ENCODE data around the gene RXRB. TPM values are rescaled to one million over a fixed set of nuclear protein-coding genes. Genes with fewer than 3 reads are reported as not detected.

RXRB gene
- total and polyA plus RNA-seq, 2 of the 13 experiments (the other 11 are each of a cell fraction or from before 2014, with no cell fraction given): 26.7 to 55.7 TPM

DNA sequence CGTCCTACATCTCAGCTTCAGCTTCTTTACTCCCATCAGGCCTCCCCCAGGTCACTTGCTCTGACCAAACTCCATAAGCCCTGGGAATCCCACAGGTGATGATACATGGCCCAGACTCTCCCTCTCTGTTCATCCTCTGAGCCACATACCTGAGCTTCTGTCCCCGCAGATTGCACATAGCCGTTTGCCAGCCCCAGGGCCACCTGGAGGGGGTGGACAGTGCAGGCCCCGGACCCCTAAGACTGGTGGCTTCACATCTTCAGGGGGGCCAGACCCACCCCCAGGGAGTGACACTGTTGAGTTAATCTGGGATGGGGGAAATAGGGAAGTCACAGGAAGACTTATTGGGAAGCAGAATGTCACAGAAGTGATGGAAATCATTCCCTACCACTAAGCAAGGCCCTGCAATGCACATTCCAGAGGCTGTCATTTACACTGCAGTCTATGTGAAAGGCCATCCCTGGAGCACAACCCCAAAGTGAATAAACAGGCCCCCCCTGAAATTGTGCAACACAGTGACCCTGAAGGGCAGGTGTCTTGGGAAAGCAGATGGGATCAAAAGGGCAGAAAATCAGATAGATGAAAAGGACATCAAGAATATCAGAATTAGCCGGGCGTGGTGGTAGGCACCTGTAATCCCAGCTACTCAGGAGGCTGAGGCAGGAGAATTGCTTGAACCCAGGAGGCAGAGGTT is 2.2 kb downstream of the RXRB start (continued):
- TF ChIP-seq, protein P1, sequence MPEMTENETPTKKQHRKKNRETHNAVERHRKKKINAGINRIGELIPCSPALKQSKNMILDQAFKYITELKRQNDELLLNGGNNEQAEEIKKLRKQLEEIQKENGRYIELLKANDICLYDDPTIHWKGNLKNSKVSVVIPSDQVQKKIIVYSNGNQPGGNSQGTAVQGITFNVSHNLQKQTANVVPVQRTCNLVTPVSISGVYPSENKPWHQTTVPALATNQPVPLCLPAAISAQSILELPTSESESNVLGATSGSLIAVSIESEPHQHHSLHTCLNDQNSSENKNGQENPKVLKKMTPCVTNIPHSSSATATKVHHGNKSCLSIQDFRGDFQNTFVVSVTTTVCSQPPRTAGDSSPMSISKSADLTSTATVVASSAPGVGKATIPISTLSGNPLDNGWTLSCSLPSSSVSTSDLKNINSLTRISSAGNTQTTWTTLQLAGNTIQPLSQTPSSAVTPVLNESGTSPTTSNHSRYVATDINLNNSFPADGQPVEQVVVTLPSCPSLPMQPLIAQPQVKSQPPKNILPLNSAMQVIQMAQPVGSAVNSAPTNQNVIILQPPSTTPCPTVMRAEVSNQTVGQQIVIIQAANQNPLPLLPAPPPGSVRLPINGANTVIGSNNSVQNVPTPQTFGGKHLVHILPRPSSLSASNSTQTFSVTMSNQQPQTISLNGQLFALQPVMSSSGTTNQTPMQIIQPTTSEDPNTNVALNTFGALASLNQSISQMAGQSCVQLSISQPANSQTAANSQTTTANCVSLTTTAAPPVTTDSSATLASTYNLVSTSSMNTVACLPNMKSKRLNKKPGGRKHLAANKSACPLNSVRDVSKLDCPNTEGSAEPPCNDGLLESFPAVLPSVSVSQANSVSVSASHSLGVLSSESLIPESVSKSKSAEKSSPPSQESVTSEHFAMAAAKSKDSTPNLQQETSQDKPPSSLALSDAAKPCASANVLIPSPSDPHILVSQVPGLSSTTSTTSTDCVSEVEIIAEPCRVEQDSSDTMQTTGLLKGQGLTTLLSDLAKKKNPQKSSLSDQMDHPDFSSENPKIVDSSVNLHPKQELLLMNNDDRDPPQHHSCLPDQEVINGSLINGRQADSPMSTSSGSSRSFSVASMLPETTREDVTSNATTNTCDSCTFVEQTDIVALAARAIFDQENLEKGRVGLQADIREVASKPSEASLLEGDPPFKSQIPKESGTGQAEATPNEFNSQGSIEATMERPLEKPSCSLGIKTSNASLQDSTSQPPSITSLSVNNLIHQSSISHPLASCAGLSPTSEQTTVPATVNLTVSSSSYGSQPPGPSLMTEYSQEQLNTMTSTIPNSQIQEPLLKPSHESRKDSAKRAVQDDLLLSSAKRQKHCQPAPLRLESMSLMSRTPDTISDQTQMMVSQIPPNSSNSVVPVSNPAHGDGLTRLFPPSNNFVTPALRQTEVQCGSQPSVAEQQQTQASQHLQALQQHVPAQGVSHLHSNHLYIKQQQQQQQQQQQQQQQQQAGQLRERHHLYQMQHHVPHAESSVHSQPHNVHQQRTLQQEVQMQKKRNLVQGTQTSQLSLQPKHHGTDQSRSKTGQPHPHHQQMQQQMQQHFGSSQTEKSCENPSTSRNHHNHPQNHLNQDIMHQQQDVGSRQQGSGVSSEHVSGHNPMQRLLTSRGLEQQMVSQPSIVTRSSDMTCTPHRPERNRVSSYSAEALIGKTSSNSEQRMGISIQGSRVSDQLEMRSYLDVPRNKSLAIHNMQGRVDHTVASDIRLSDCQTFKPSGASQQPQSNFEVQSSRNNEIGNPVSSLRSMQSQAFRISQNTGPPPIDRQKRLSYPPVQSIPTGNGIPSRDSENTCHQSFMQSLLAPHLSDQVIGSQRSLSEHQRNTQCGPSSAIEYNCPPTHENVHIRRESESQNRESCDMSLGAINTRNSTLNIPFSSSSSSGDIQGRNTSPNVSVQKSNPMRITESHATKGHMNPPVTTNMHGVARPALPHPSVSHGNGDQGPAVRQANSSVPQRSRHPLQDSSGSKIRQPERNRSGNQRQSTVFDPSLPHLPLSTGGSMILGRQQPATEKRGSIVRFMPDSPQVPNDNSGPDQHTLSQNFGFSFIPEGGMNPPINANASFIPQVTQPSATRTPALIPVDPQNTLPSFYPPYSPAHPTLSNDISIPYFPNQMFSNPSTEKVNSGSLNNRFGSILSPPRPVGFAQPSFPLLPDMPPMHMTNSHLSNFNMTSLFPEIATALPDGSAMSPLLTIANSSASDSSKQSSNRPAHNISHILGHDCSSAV (CRISPR knock-in tag; IDR thresholded peaks at IDR 0.05; ENCODE audit: borderline replicate concordance): no peak
- no peak for TF ChIP-seq XBP1 (CRISPR knock-in tag; IDR thresholded peaks at IDR 0.05)
- TF ChIP-seq, protein P2, sequence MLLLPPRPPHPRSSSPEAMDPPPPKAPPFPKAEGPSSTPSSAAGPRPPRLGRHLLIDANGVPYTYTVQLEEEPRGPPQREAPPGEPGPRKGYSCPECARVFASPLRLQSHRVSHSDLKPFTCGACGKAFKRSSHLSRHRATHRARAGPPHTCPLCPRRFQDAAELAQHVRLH (CRISPR knock-in tag; IDR thresholded peaks at IDR 0.05; ENCODE audit: borderline replicate concordance, low read depth): peak; percentile 74; the same call in 1 of the 2 replicates
- peak; percentile 49; the same call in 1 of the 2 replicates for TF ChIP-seq MXD4 (CRISPR knock-in tag; IDR thresholded peaks at IDR 0.05)
- TF ChIP-seq ZNF33A (CRISPR knock-in tag; IDR thresholded peaks at IDR 0.05; ENCODE audit: borderline replicate concordance): no peak
- TF ChIP-seq SP5 (CRISPR knock-in tag; IDR thresholded peaks at IDR 0.05; ENCODE audit: borderline replicate concordance, low read depth): peak; percentile 94
- TF ChIP-seq KDM5B (CRISPR knock-in tag; IDR thresholded peaks at IDR 0.05; ENCODE audit: borderline replicate concordance): 0 out of 2 replicates have a peak, but pooled peaks have one; percentile 28
- TF ChIP-seq EHMT2 (IDR thresholded peaks at IDR 0.05; ENCODE audit: borderline replicate concordance, low read depth, low read length): no peak
- TF ChIP-seq ZNF839 (CRISPR knock-in tag; IDR thresholded peaks at IDR 0.05; ENCODE audit: borderline replicate concordance): no peak
- TF ChIP-seq, protein P3, sequence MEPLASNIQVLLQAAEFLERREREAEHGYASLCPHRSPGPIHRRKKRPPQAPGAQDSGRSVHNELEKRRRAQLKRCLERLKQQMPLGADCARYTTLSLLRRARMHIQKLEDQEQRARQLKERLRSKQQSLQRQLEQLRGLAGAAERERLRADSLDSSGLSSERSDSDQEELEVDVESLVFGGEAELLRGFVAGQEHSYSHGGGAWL (CRISPR knock-in tag; IDR thresholded peaks at IDR 0.05): no peak
- peak; percentile 79 for TF ChIP-seq ZNF460 (CRISPR knock-in tag; IDR thresholded peaks at IDR 0.05; ENCODE audit: borderline replicate concordance)
- TF ChIP-seq, protein P4, sequence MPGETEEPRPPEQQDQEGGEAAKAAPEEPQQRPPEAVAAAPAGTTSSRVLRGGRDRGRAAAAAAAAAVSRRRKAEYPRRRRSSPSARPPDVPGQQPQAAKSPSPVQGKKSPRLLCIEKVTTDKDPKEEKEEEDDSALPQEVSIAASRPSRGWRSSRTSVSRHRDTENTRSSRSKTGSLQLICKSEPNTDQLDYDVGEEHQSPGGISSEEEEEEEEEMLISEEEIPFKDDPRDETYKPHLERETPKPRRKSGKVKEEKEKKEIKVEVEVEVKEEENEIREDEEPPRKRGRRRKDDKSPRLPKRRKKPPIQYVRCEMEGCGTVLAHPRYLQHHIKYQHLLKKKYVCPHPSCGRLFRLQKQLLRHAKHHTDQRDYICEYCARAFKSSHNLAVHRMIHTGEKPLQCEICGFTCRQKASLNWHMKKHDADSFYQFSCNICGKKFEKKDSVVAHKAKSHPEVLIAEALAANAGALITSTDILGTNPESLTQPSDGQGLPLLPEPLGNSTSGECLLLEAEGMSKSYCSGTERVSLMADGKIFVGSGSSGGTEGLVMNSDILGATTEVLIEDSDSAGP (CRISPR knock-in tag; IDR thresholded peaks at IDR 0.05; ENCODE audit: borderline replicate concordance): peak; percentile 26; the same call in 1 of the 2 replicates
- TF ChIP-seq, protein P5, sequence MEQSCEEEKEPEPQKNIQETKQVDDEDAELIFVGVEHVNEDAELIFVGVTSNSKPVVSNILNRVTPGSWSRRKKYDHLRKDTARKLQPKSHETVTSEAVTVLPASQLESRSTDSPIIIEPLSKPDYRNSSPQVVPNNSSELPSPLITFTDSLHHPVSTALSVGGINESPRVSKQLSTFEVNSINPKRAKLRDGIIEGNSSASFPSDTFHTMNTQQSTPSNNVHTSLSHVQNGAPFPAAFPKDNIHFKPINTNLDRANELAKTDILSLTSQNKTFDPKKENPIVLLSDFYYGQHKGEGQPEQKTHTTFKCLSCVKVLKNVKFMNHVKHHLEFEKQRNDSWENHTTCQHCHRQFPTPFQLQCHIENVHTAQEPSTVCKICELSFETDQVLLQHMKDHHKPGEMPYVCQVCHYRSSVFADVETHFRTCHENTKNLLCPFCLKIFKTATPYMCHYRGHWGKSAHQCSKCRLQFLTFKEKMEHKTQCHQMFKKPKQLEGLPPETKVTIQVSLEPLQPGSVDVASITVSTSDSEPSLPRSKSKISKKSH (CRISPR knock-in tag; IDR thresholded peaks at IDR 0.05; ENCODE audit: borderline replicate concordance): 0 out of 2 replicates have a peak, but pooled peaks have one; percentile 58
- TF ChIP-seq, protein P6, sequence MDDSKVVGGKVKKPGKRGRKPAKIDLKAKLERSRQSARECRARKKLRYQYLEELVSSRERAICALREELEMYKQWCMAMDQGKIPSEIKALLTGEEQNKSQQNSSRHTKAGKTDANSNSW (CRISPR knock-in tag; IDR thresholded peaks at IDR 0.05; ENCODE audit: borderline replicate concordance): no peak
- peak; percentile 96 for TF ChIP-seq HMG20B (CRISPR knock-in tag; conservative IDR thresholded peaks at IDR 0.05)
